Upper lobe of left lung (tissue), 6 donors: ENCODE data around the gene RELB. TPM values are rescaled to one million over a fixed set of nuclear protein-coding genes. Genes with fewer than 3 reads are reported as not detected.

ENCODE experiments used
- ATAC-seq, 2 donors: fragments of 200-7000 bp; cut with Tn5 transposase; one replicate each; pipeline ENCODE4 v1.9.1; 2022; ENCODE audit warnings: mild to moderate bottlenecking in 2 of 2, moderate library complexity in 2 of 2; ENCODE audit not compliant: low FRiP score in 2 of 2
- DNase-seq, 2 donors: peaks; one replicate each; pipeline ENCODE4 v3.0.0-alpha.2; 2019 to 2020
- H3K27ac ChIP-seq, 4 donors: fragments of 200-600 bp; sonication (generic); one replicate each; pipeline ENCODE4 v1.5.1; 2016 to 2019
- H3K27me3 ChIP-seq, 4 donors: fragments of 200-600 bp; sonication (generic); one replicate each; pipeline ENCODE4 v1.5.1; 2017 to 2019
- H3K36me3 ChIP-seq, 4 donors: fragments of 200-600 bp; sonication (generic); one replicate each; pipeline ENCODE4 v1.5.1; 2016 to 2019
- H3K4me1 ChIP-seq, 4 donors: fragments of 200-600 bp; sonication (generic); one replicate each; pipeline ENCODE4 v1.5.1; 2018 to 2019
- H3K4me3 ChIP-seq, 4 donors: fragments of 200-600 bp; sonication (generic); one replicate each; pipeline ENCODE4 v1.5.1; 2017 to 2019; ENCODE audit warnings: mild to moderate bottlenecking in 2 of 4, moderate library complexity in 1 of 4
- H3K9me3 ChIP-seq, 4 donors: fragments of 200-600 bp; sonication (generic); one replicate each; pipeline ENCODE4 v1.5.1; 2018 to 2019
- EP300 ChIP-seq, 4 donors: sonication (generic); formaldehyde crosslinking; IDR thresholded peaks; one replicate each; pipeline ENCODE4 v1.5.1; 2017; ENCODE audit warnings: antibody characterized with exemption in 4 of 4, control low read depth in 2 of 4
- POLR2A ChIP-seq, 4 donors: fragments of 450-650 bp; IDR thresholded peaks; one replicate each; pipeline ENCODE4 v1.5.1; 2016 to 2017; ENCODE audit warnings: antibody characterized with exemption in 4 of 4, mild to moderate bottlenecking in 2 of 4
- POLR2AphosphoS5 ChIP-seq, 2 donors: sonication (generic); formaldehyde crosslinking; IDR thresholded peaks; one replicate each; pipeline ENCODE4 v1.5.1; 2017; ENCODE audit warnings: antibody characterized with exemption in 2 of 2
- WGBS, 2 donors: methylation state at CpG; one replicate each; pipeline ENCODE4 v1.1.5; 2017 to 2018; 5-methylcytosine and 5-hydroxymethylcytosine counted together
- total RNA-seq, 6 donors: library from RNA; depleted of rRNA in 4 of 6; stranded (reverse); fragments of >200 nt in 4 of 6; gene quantifications; one replicate each; pipeline versions ENCODE4 v1.1.0 to v1.2.1, GENCODE V29; 2016 to 2021
- TF ChIP-seq, protein P1 (sequence below), 6 experiments: fragments of 450-650 bp in 4 of 6; fragments of 200-600 bp in 2 of 6; sonication (generic) in 2 of 6; IDR thresholded peaks; one replicate each; pipeline ENCODE4 v1.5.1; 2016 to 2019; ENCODE audit warnings: antibody characterized with exemption in 6 of 6
- donor health status: DM: no; HTN: no; CAD: no; lungs with moderate emphysema.
- donor health status: DM: no; HTN: yes; CAD: no; lungs with severe emphysema.

RELB gene
- total RNA-seq, 6 donors from 2014 or later, result 4.0 to 31.1 (median 18.1) TPM

DNA sequence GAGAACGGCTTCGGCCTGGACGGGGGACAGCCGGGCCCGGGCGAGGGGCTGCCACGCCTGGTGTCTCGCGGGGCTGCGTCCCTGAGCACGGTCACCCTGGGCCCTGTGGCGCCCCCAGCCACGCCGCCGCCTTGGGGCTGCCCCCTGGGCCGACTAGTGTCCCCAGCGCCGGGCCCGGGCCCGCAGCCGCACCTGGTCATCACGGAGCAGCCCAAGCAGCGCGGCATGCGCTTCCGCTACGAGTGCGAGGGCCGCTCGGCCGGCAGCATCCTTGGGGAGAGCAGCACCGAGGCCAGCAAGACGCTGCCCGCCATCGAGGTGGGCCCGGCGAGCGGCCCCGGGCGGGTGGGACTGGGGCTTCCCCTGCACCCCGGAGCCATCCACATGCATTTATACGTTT, 10.7 kb downstream of the RELB start:
- H3K4me1 ChIP-seq, result no peaks in the 10 kb centered on the region
- H3K36me3 ChIP-seq, result peaks cover 0 to 53% (median 27%) of the 10 kb centered on the region in 4 donors
- H3K27ac ChIP-seq, result no peak overlapping the region
- ATAC-seq (no peak), DNase-seq (peak in 1 of 2 donors; percentile 80)
- H3K9me3 ChIP-seq, result no peaks in the 10 kb centered on the region
- H3K27me3 ChIP-seq, result no peaks in the 10 kb centered on the region
- TF ChIP-seq, protein P1, sequence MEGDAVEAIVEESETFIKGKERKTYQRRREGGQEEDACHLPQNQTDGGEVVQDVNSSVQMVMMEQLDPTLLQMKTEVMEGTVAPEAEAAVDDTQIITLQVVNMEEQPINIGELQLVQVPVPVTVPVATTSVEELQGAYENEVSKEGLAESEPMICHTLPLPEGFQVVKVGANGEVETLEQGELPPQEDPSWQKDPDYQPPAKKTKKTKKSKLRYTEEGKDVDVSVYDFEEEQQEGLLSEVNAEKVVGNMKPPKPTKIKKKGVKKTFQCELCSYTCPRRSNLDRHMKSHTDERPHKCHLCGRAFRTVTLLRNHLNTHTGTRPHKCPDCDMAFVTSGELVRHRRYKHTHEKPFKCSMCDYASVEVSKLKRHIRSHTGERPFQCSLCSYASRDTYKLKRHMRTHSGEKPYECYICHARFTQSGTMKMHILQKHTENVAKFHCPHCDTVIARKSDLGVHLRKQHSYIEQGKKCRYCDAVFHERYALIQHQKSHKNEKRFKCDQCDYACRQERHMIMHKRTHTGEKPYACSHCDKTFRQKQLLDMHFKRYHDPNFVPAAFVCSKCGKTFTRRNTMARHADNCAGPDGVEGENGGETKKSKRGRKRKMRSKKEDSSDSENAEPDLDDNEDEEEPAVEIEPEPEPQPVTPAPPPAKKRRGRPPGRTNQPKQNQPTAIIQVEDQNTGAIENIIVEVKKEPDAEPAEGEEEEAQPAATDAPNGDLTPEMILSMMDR (IDR thresholded peaks at IDR 0.05), result no peak
- TF ChIP-seq EP300 (IDR thresholded peaks at IDR 0.05) (no peak), POLR2AphosphoS5 (IDR thresholded peaks at IDR 0.05) (no peak), POLR2A (IDR thresholded peaks at IDR 0.05) (no peak)
- no peak overlapping the region for H3K4me3 ChIP-seq
- 97 to 98% methylated on average over 25 to 29 of the region's 42 CpGs for WGBS, 2 donors

DNA sequence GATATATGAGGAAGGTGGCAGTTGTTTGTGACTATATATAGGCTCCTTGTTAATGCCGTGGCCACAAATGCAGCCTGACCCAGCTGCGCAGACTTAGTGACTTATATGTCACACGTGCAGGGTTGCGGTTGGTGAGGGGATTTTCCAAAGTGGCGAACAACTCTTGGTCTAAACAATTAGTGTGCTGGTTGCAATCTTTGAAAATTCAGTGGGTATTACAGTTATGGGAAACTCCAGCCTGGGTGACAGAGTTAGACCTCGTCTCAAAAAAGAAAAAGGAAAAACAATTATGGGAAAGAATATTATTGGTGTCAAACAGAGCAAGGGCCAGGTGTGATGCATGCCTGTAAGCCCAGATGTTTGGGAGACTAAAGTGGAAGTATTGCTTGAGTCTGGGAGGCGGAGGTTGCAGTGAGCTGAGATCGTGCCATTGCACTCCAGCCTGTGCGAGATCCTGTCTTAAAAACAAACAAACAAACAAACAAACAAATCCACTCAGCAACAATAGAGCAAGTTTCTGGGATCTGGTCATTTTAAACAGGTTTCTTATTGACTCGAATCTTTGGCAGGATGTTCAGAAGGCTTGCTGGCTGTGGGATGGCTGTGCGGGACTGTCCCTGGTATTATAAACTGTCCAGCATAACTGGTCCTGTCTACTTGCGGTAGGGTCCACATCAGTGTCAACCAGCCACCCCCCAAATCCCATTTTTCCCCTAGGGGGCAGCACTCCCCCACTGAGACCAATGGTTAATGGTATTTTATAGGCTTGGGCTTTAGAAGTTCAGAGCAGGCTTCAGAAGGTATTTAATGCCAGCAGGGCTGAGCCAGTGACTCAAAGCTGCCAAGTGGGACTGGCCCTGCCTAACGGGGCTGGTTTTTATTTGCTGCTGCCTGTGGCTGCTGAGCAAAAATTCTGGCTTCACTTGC, 15.4 kb downstream of the RELB start:
- peak; percentile 34 to 81 for ATAC-seq
- no peaks in the 10 kb centered on the region for H3K4me1 ChIP-seq
- no peak overlapping the region for H3K27ac ChIP-seq
- H3K27me3 ChIP-seq, result no peaks in the 10 kb centered on the region
- TF ChIP-seq, protein P1 (IDR thresholded peaks at IDR 0.05), result peak; percentile 18 to 59 (median 46)
- TF ChIP-seq POLR2AphosphoS5 (IDR thresholded peaks at IDR 0.05) (no peak), EP300 (IDR thresholded peaks at IDR 0.05) (no peak), POLR2A (IDR thresholded peaks at IDR 0.05) (no peak)
- no peaks in the 10 kb centered on the region for H3K9me3 ChIP-seq
- DNase-seq, result peak in 1 of 2 donors; percentile 36
- H3K36me3 ChIP-seq, result peaks cover 0 to 49% (median 24%) of the 10 kb centered on the region in 4 donors
- H3K4me3 ChIP-seq, result no peak overlapping the region
- 61% methylated on average over 13 of the region's 13 CpGs for WGBS, 2 donors

DNA sequence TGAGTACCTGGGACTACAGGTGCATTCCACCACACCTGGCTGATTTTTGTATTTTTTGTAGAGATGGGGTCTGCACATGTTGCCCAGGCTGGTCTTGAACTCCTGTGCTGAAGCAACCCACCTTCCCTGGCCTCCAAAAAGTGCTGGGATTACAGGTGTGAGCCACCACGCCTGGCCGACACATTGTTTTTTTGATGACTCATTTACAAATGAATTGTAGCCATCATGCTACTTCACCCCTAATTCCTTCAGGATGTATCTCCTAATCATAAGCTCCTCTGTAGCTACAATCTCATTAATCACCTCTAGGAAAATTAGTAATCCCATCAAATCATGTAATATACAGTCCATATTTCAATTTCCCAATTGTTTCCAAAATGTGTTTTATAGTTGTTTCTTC, 17.9 kb downstream of the RELB start:
- Histone ChIP-seq H3K4me3 (no peak overlapping the region), H3K4me1 (no peaks in the 10 kb centered on the region), H3K36me3 (peaks cover 0 to 37% (median 9%) of the 10 kb centered on the region in 4 donors), H3K27ac (no peak overlapping the region), H3K9me3 (no peaks in the 10 kb centered on the region), H3K27me3 (no peaks in the 10 kb centered on the region)
- DNase-seq (no peak), ATAC-seq (no peak)
- TF ChIP-seq, protein P1 (IDR thresholded peaks at IDR 0.05), result no peak
- TF ChIP-seq POLR2A (IDR thresholded peaks at IDR 0.05) (no peak), EP300 (IDR thresholded peaks at IDR 0.05) (no peak), POLR2AphosphoS5 (IDR thresholded peaks at IDR 0.05) (no peak)
- WGBS, 2 donors, result 85 to 94% methylated on average over 2 of the region's 2 CpGs

DNA sequence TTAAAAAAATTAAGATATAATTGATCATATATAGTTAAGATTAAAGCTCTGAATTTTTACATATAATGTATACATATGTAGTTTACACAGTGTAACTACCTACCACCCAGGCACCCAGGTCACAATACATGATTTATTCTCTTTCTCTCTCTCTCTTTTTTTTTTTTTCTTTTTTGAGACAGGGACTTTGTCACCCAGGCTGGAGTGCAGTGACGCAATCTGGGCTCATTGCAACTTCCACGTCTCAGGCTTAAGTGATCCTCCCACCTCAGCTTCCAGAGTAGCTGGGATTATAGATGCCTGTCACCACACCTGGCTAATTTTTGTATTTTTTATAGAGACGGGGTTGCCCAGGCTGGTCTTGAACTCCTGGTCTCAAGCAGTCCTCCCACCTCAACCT, 18.8 kb downstream of the RELB start:
- H3K9me3 ChIP-seq, result no peaks in the 10 kb centered on the region
- no peaks in the 10 kb centered on the region for H3K27me3 ChIP-seq
- no peak overlapping the region for H3K27ac ChIP-seq
- DNase-seq (no peak), ATAC-seq (no peak)
- TF ChIP-seq POLR2AphosphoS5 (IDR thresholded peaks at IDR 0.05), result no peak
- WGBS, 2 donors, result 75 to 85% methylated on average over 3 of the region's 3 CpGs
- H3K4me1 ChIP-seq, result no peaks in the 10 kb centered on the region
- H3K36me3 ChIP-seq, result peaks cover 0 to 28% (median 8%) of the 10 kb centered on the region in 4 donors
- no peak overlapping the region for H3K4me3 ChIP-seq

DNA sequence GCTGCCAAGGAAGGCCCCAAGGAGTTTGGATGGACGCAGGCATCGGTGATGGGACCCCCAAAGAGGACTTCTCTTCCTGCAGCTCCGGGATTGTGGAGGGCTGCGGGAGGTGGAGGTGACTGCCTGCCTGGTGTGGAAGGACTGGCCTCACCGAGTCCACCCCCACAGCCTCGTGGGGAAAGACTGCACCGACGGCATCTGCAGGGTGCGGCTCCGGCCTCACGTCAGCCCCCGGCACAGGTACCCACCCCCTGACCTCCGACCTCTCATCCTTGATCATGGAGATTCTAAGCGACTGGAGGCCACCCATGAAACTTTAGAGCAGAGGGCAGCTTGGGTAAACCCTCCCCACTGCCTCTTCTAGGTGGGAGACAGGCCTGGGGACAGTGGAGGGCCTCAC, 20.7 kb downstream of the RELB start:
- no peak for TF ChIP-seq POLR2AphosphoS5 (IDR thresholded peaks at IDR 0.05)
- TF ChIP-seq, protein P1 (IDR thresholded peaks at IDR 0.05), result no peak
- no peak for TF ChIP-seq EP300 (IDR thresholded peaks at IDR 0.05)
- no peak for TF ChIP-seq POLR2A (IDR thresholded peaks at IDR 0.05)
- Histone ChIP-seq H3K9me3 (no peaks in the 10 kb centered on the region), H3K4me1 (no peaks in the 10 kb centered on the region), H3K36me3 (peaks cover 0 to 30% (median 14%) of the 10 kb centered on the region in 4 donors), H3K4me3 (no peak overlapping the region), H3K27me3 (no peaks in the 10 kb centered on the region), H3K27ac (no peak overlapping the region)
- 86 to 93% methylated on average over 10 to 14 of the region's 14 CpGs for WGBS, 2 donors
- ATAC-seq (no peak), DNase-seq (peak in 1 of 2 donors; percentile 59)
